Gastrocnemius medialis (tissue), 4 donors: ENCODE results near the gene OTOP2. TPM values are rescaled to one million over a fixed set of nuclear protein-coding genes. Genes with fewer than 3 reads are reported as not detected.

Experiments used
- ATAC-seq, 2 donors: fragments of 150-250 bp; one replicate each; pipeline ENCODE4 v1.9.1; 2016
- DNase-seq, 2 donors: peaks; one replicate each; pipeline ENCODE4 v3.0.0-alpha.2; 2019
- H3K27ac ChIP-seq, 4 donors: fragments of 200-600 bp; sonication (generic); 1 replicate in 1 of 4; 2 replicates in 3 of 4; pipeline ENCODE4 v1.5.1; 2016 to 2018; ENCODE audit warnings: mild to moderate bottlenecking in 2 of 4, moderate library complexity in 1 of 4
- H3K27me3 ChIP-seq, 3 donors: fragments of 200-600 bp; sonication (generic) in 2 of 3; 1 replicate in 1 of 3; 2 replicates in 2 of 3; pipeline versions ENCODE4 v1.5.1 to v1.6.0; 2016 to 2019; ENCODE audit warnings: mild to moderate bottlenecking in 1 of 3, moderate library complexity in 1 of 3
- H3K36me3 ChIP-seq, 2 donors: fragments of 200-600 bp; sonication (generic) in 1 of 2; one replicate each; pipeline ENCODE4 v1.5.1; 2017 to 2018
- H3K4me1 ChIP-seq, 2 donors: fragments of 200-600 bp; sonication (generic) in 1 of 2; one replicate each; pipeline ENCODE4 v1.5.1; 2016 to 2017; ENCODE audit warnings: mild to moderate bottlenecking in 2 of 2
- H3K4me3 ChIP-seq, 4 donors: fragments of 200-600 bp; sonication (generic) in 3 of 4; 1 replicate in 1 of 4; 2 replicates in 3 of 4; pipeline ENCODE4 v1.5.1; 2016 to 2019; ENCODE audit warnings: mild to moderate bottlenecking in 2 of 4
- H3K9me3 ChIP-seq, 3 donors: fragments of 200-600 bp; sonication (generic) in 2 of 3; 1 replicate in 1 of 3; 2 replicates in 2 of 3; pipeline ENCODE4 v1.5.1; 2016 to 2019
- CTCF ChIP-seq, 5 experiments: fragments of 450-650 bp in 3 of 5; fragments of 200-600 bp in 2 of 5; sonication (generic) in 2 of 5; IDR thresholded peaks in 4 of 5; conservative IDR thresholded peaks in 1 of 5; 1 replicate in 4 of 5; 2 replicates in 1 of 5; pipeline ENCODE4 v1.5.1; 2016 to 2019; ENCODE audit warnings: antibody characterized with exemption in 5 of 5, mild to moderate bottlenecking in 3 of 5, moderate library complexity in 3 of 5
- POLR2A ChIP-seq, 2 donors: fragments of 450-650 bp; IDR thresholded peaks; one replicate each; pipeline ENCODE4 v1.6.1; 2017; ENCODE audit warnings: antibody characterized with exemption in 2 of 2, mild to moderate bottlenecking in 2 of 2, moderate library complexity in 2 of 2
- in situ Hi-C, 4 donors: fragments of 200-750 bp; cut with MboI; loops; one replicate each; pipeline versions ENCODE4 v1.15.0 to v1.8.0; 2017; ENCODE audit warnings: low sequenced_read_pairs in 4 of 4
- intact Hi-C: fragments of 100-400 bp; cut with DNase I; formaldehyde crosslinking; loops from one replicate; pipeline ENCODE4 v1.15.1; 2023; ENCODE audit warnings: low total_unique reads
- total RNA-seq, 4 donors: library from RNA; depleted of rRNA; stranded (reverse); fragments of >200 nt; gene quantifications; one replicate each; pipeline versions ENCODE4 v1.1.0 to v1.2.3, GENCODE V29; 2016

Gene OTOP2
- total RNA-seq, 4 donors from 2014 or later = 0.19 TPM; not detected in 3

- Histone ChIP-seq H3K9me3 (no peaks in the 10 kb centered on the region), H3K4me1 (no peaks in the 10 kb centered on the region), H3K27me3 (peaks cover 41 to 47% (median 45%) of the 10 kb centered on the region in 3 donors), H3K4me3 (no peak overlapping the region), H3K27ac (no peak overlapping the region), H3K36me3 (no peaks in the 10 kb centered on the region)
- intact Hi-C loops = no loop called here
- in situ Hi-C loops = no loop called here
- no peak for DNase-seq
- ATAC-seq = no peak
- no peak for TF ChIP-seq POLR2A (IDR thresholded peaks at IDR 0.05)
- TF ChIP-seq CTCF (IDR thresholded peaks at IDR 0.05 in 4 of 5, conservative IDR thresholded peaks at IDR 0.05 in 1 of 5) = no peak
These were observed 14.3 kb downstream of the OTOP2 start for GRCh38 chr17:74938194-74938950.

GRCh38 chr17:74939534-74939933 lies 15.5 kb downstream of the OTOP2 start:
- TF ChIP-seq POLR2A (IDR thresholded peaks at IDR 0.05) (no peak), CTCF (IDR thresholded peaks at IDR 0.05 in 4 of 5, conservative IDR thresholded peaks at IDR 0.05 in 1 of 5) (no peak)

GRCh38 chr17:74941128-74941725 lies 17.2 kb downstream of the OTOP2 start:
- Histone ChIP-seq H3K4me3 (no peak overlapping the region), H3K36me3 (no peaks in the 10 kb centered on the region), H3K4me1 (no peaks in the 10 kb centered on the region), H3K9me3 (no peaks in the 10 kb centered on the region), H3K27me3 (peaks cover 22 to 33% (median 29%) of the 10 kb centered on the region in 3 donors), H3K27ac (no peak overlapping the region)
- TF ChIP-seq CTCF (IDR thresholded peaks at IDR 0.05 in 4 of 5, conservative IDR thresholded peaks at IDR 0.05 in 1 of 5) (no peak), POLR2A (IDR thresholded peaks at IDR 0.05) (no peak)
- intact Hi-C loops = no loop called here
- DNase-seq (no peak), ATAC-seq (no peak)
- in situ Hi-C loops = no loop called here

More at GRCh38 chr17:74939534-74939933, 15.5 kb downstream of the OTOP2 start:
- Histone ChIP-seq H3K4me1 (no peaks in the 10 kb centered on the region), H3K9me3 (no peaks in the 10 kb centered on the region), H3K27ac (no peak overlapping the region), H3K27me3 (peaks cover 36 to 46% (median 45%) of the 10 kb centered on the region in 3 donors), H3K4me3 (no peak overlapping the region), H3K36me3 (no peaks in the 10 kb centered on the region)
- ATAC-seq = no peak
- in situ Hi-C loops = no loop called here
- intact Hi-C loops = no loop called here
- no peak for DNase-seq

- DNase-seq (no peak), ATAC-seq (no peak)
- Histone ChIP-seq H3K27me3 (peaks cover 0 to 20% (median 16%) of the 10 kb centered on the region in 3 donors), H3K27ac (no peak overlapping the region), H3K36me3 (no peaks in the 10 kb centered on the region), H3K4me1 (no peaks in the 10 kb centered on the region), H3K4me3 (no peak overlapping the region), H3K9me3 (no peaks in the 10 kb centered on the region)
- in situ Hi-C loops (no loop called here), intact Hi-C loops (no loop called here)
- TF ChIP-seq CTCF (IDR thresholded peaks at IDR 0.05 in 4 of 5, conservative IDR thresholded peaks at IDR 0.05 in 1 of 5) (no peak), POLR2A (IDR thresholded peaks at IDR 0.05) (no peak)
These were observed 19.9 kb downstream of the OTOP2 start for GRCh38 chr17:74943808-74944522.
